ENCODE measurements around the gene POLR3B. TPM values are rescaled to one million over a fixed set of nuclear protein-coding genes. Genes with fewer than 3 reads are reported as not detected.

POLR3B gene
- polyA plus RNA-seq, 2 donors = 3.1 to 6.6 TPM

DNA sequence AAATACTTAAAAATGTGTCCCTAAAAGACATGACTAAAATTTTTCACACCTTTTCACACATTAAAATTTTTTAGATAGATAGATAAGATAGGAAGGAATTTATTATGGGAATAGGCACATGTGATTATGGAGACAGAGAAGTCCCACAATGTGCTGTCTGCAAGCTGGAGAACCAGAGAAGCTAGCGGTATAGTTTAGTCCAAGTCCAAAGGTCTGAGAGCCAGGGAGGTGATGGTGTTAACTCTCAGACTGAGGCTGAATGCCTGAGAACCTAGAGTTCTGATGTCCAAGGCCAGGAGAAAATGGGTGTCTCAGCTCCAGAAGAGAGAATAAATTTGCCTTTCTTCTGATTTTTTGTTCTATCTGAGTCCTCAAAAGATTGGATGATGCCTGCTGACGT is 65.7 kb downstream of the POLR3B start:
- WGBS, 2 donors = 84 to 87% methylated on average over 2 of the region's 2 CpGs
- Histone ChIP-seq H3K27me3 (ENCODE audit: control insufficient read depth in 1 of 2, insufficient read depth in 2 of 2, low read length in 2 of 2) (no peaks in the 10 kb centered on the region), H3K4me1 (ENCODE audit: control insufficient read depth in 2 of 2, insufficient read depth in 2 of 2, low read length in 1 of 2) (no peaks in the 10 kb centered on the region), H3K9me3 (ENCODE audit: control insufficient read depth in 2 of 2, insufficient read depth in 1 of 2, low read depth in 1 of 2, low read length in 1 of 2) (no peaks in the 10 kb centered on the region), H3K27ac (ENCODE audit: low read depth in 2 of 2, low read length in 1 of 2) (no peak overlapping the region), H3K4me3 (ENCODE audit: low read depth in 1 of 2, low read length in 2 of 2) (no peak overlapping the region), H3K36me3 (ENCODE audit: control insufficient read depth in 2 of 2, insufficient read depth in 2 of 2, low read length in 1 of 2) (no peaks in the 10 kb centered on the region)

DNA sequence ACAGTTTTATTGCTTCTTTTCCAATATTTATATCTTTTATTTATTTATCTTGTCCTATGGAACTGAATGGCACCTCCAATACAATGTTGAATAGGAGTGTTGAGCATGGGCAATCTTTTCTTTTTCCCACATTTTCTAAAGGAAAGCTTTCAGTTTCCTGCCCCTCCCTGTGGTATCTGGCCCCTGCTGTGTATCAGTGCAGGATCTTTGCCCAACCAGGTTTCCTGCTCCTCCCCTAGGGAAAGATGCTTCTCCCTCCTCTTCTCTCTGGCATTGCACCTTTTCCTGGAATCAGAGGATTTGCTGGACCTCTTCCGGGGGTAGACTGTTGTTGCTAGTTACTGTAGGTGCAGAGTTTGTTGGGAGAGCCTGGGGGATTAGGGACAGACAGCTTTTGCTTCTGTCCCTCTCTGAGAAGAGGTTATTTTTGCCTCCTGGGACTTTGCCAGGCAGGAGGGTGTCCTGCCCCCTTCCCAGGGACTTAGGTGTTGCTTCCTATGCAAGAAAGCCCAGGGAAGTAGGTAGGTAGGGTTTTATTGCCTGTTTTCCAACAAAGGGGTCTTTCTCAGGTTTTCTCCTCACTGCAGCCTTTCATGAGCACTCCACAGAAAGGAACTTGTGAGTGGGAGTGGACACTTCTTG is 67.6 kb downstream of the POLR3B start:
- no peaks in the 10 kb centered on the region for H3K4me1 ChIP-seq (ENCODE audit: control insufficient read depth in 2 of 2, insufficient read depth in 2 of 2, low read length in 1 of 2)
- H3K27ac ChIP-seq (ENCODE audit: low read depth in 2 of 2, low read length in 1 of 2) = no peak overlapping the region
- WGBS, 2 donors = 85 to 93% methylated on average over 1 of the region's 1 CpG
- no peaks in the 10 kb centered on the region for H3K9me3 ChIP-seq (ENCODE audit: control insufficient read depth in 2 of 2, insufficient read depth in 1 of 2, low read depth in 1 of 2, low read length in 1 of 2)
- H3K4me3 ChIP-seq (ENCODE audit: low read depth in 1 of 2, low read length in 2 of 2) = no peak overlapping the region
- peaks cover 0 to under 1% of the 10 kb centered on the region in 2 donors for H3K36me3 ChIP-seq (ENCODE audit: control insufficient read depth in 2 of 2, insufficient read depth in 2 of 2, low read length in 1 of 2)
- no peaks in the 10 kb centered on the region for H3K27me3 ChIP-seq (ENCODE audit: control insufficient read depth in 1 of 2, insufficient read depth in 2 of 2, low read length in 2 of 2)

DNA sequence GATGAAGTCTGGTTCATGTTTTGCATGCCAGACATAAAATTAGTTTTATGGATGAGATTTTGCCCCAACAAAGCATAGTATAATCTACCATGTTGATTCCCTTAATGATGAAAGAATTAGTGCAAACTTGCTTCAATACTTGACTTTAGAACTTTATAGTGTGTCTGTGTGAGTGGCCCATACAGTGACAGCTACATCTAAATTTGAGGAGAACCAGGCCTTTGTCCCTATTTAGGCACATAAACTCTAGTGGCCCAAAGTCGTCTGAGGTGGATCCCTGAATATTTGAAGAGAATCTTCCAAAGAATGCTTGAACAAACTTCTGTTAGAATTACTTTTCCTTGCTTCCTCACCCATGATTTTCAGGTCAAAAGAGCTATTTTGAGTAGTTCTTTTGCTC is 70.4 kb downstream of the POLR3B start:
- H3K4me3 ChIP-seq (ENCODE audit: low read depth in 1 of 2, low read length in 2 of 2) = no peak overlapping the region
- no peaks in the 10 kb centered on the region for H3K27me3 ChIP-seq (ENCODE audit: control insufficient read depth in 1 of 2, insufficient read depth in 2 of 2, low read length in 2 of 2)
- no peaks in the 10 kb centered on the region for H3K9me3 ChIP-seq (ENCODE audit: control insufficient read depth in 2 of 2, insufficient read depth in 1 of 2, low read depth in 1 of 2, low read length in 1 of 2)
- 80 to 91% methylated on average over 1 of the region's 1 CpG for WGBS, 2 donors
- no peaks in the 10 kb centered on the region for H3K4me1 ChIP-seq (ENCODE audit: control insufficient read depth in 2 of 2, insufficient read depth in 2 of 2, low read length in 1 of 2)
- no peak overlapping the region for H3K27ac ChIP-seq (ENCODE audit: low read depth in 2 of 2, low read length in 1 of 2)
- H3K36me3 ChIP-seq (ENCODE audit: control insufficient read depth in 2 of 2, insufficient read depth in 2 of 2, low read length in 1 of 2) = peaks cover 0 to 2% of the 10 kb centered on the region in 2 donors

DNA sequence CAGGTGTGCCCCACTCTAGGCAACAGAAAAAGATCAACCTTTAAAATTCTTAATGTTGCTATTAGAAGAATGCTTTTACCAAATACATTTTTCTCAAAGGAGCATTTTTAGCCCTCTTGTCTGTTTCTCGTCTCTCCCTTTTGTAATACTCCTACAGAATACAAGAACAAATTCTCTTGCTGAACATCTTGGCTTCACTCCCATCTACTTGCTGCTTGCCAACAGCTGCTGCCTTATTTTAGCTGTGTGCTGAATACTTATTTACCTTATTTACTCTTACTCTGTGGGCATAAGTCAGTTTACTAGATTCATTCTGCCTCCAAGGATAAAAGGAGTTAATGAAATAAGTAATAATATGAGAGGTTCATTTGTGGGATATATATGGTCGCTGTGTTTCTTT is 70.8 kb downstream of the POLR3B start:
- Histone ChIP-seq H3K36me3 (ENCODE audit: control insufficient read depth in 2 of 2, insufficient read depth in 2 of 2, low read length in 1 of 2) (peaks cover 2 to 4% of the 10 kb centered on the region in 2 donors), H3K4me1 (ENCODE audit: control insufficient read depth in 2 of 2, insufficient read depth in 2 of 2, low read length in 1 of 2) (no peaks in the 10 kb centered on the region), H3K27me3 (ENCODE audit: control insufficient read depth in 1 of 2, insufficient read depth in 2 of 2, low read length in 2 of 2) (no peaks in the 10 kb centered on the region), H3K9me3 (ENCODE audit: control insufficient read depth in 2 of 2, insufficient read depth in 1 of 2, low read depth in 1 of 2, low read length in 1 of 2) (no peaks in the 10 kb centered on the region), H3K27ac (ENCODE audit: low read depth in 2 of 2, low read length in 1 of 2) (no peak overlapping the region), H3K4me3 (ENCODE audit: low read depth in 1 of 2, low read length in 2 of 2) (no peak overlapping the region)
- 60 to 65% methylated on average over 2 of the region's 2 CpGs for WGBS, 2 donors

DNA sequence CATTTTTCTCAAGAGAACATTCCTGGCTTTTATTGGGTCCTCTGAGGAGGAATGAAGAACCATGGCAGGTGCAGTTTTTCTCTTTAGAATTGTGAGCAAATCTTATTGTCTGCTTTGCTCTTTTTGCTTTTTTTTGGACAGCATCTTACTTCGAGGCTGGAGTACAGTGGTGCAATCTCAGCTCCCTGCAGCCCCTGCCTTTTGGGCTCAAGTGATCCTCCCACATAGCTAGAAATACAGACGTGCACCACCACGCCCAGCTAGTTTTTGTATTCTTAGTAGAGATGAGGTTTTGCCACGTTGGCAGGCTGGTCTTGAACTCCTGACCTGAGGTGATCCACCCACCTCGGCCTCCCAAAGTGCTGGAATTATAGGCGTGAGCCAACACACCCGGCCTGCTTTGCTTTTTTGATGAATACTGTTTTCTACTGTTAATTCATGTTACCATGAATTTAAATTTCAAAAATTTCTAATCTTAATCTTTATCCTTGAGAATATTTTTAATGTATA is 71.5 kb downstream of the POLR3B start:
- Histone ChIP-seq H3K4me3 (ENCODE audit: low read depth in 1 of 2, low read length in 2 of 2) (no peak overlapping the region), H3K36me3 (ENCODE audit: control insufficient read depth in 2 of 2, insufficient read depth in 2 of 2, low read length in 1 of 2) (peaks cover 2 to 4% of the 10 kb centered on the region in 2 donors), H3K27me3 (ENCODE audit: control insufficient read depth in 1 of 2, insufficient read depth in 2 of 2, low read length in 2 of 2) (no peaks in the 10 kb centered on the region), H3K4me1 (ENCODE audit: control insufficient read depth in 2 of 2, insufficient read depth in 2 of 2, low read length in 1 of 2) (no peaks in the 10 kb centered on the region), H3K27ac (ENCODE audit: low read depth in 2 of 2, low read length in 1 of 2) (no peak overlapping the region), H3K9me3 (ENCODE audit: control insufficient read depth in 2 of 2, insufficient read depth in 1 of 2, low read depth in 1 of 2, low read length in 1 of 2) (no peaks in the 10 kb centered on the region)
- WGBS, 2 donors = 68 to 77% methylated on average over 7 of the region's 7 CpGs

DNA sequence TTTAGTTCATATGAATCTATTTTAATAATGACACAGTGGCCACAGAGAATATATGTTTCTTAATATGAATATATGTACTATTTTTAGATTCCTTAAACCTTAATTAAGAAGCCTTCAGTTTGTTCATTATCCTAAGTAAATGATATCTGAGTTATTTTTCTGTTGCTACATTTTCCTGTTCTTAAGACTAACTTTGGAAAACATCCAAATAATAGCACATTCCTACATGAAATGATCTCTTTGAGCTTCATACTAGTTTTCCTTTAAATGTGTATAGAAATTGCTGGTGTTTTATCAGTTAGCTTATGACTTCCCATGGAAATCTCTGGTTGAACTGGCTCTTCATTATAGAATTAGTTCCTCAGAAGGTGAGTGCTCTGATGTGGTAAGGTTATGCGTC is 72.1 kb downstream of the POLR3B start:
- 95 to 98% methylated on average over 1 of the region's 1 CpG for WGBS, 2 donors
- peaks cover 4 to 6% of the 10 kb centered on the region in 2 donors for H3K36me3 ChIP-seq (ENCODE audit: control insufficient read depth in 2 of 2, insufficient read depth in 2 of 2, low read length in 1 of 2)
- H3K27me3 ChIP-seq (ENCODE audit: control insufficient read depth in 1 of 2, insufficient read depth in 2 of 2, low read length in 2 of 2) = no peaks in the 10 kb centered on the region
- H3K9me3 ChIP-seq (ENCODE audit: control insufficient read depth in 2 of 2, insufficient read depth in 1 of 2, low read depth in 1 of 2, low read length in 1 of 2) = no peaks in the 10 kb centered on the region
- no peaks in the 10 kb centered on the region for H3K4me1 ChIP-seq (ENCODE audit: control insufficient read depth in 2 of 2, insufficient read depth in 2 of 2, low read length in 1 of 2)
- H3K27ac ChIP-seq (ENCODE audit: low read depth in 2 of 2, low read length in 1 of 2) = no peak overlapping the region
- no peak overlapping the region for H3K4me3 ChIP-seq (ENCODE audit: low read depth in 1 of 2, low read length in 2 of 2)

DNA sequence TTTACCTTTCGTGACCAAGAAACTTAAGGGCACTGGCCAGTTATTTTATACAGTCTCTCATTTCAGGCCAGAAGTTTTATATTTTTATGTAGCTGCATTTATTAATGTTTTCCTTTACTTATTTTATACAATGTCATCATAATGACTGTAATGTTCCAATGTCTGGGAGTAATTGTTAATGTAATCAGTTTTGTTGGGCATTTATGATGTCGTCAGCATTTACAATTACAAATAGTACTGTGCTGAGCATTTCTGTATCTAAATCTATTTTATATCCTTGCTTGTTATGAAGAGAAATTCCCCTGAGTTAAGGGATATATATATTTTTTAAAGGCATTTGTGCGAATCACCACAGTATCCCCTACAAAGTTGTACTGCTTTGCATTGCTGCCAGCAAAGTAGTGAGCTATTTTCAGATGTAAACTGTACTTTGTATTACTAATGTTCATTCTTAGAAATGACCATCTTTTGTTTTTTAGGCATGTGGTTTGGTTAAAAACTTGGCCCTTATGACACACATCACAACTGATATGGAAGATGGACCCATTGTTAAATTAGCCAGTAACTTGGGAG is 74.4 kb downstream of the POLR3B start:
- Histone ChIP-seq H3K4me1 (ENCODE audit: control insufficient read depth in 2 of 2, insufficient read depth in 2 of 2, low read length in 1 of 2) (no peaks in the 10 kb centered on the region), H3K36me3 (ENCODE audit: control insufficient read depth in 2 of 2, insufficient read depth in 2 of 2, low read length in 1 of 2) (peaks cover 6 to 10% of the 10 kb centered on the region in 2 donors)
- 92% methylated on average over 3 of the region's 3 CpGs for WGBS, 2 donors

DNA sequence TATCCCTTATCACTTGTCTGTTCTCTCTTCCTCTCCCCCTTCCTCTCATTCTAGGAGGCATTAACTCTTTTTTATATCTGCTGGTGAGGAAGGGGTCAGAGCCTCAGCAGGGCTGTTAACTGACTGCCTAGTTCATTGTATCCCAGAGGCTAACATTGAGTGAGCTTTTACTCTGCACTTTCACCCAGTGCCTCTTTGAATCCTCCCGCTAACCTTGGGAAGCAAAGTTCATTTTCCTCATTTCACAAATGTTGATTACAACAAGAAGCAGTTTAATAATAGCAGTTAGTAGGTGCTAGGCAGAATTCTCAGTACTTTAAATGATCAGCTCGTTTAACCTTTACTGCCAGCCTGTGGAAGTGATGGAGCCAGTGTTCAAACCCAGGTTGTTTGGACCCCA is 75.5 kb downstream of the POLR3B start:
- H3K36me3 ChIP-seq (ENCODE audit: control insufficient read depth in 2 of 2, insufficient read depth in 2 of 2, low read length in 1 of 2) = peaks cover 6 to 10% of the 10 kb centered on the region in 2 donors

More for the DNA sequence above, 74.4 kb downstream of the POLR3B start:
- H3K27ac ChIP-seq (ENCODE audit: low read depth in 2 of 2, low read length in 1 of 2) = no peak overlapping the region
- H3K27me3 ChIP-seq (ENCODE audit: control insufficient read depth in 1 of 2, insufficient read depth in 2 of 2, low read length in 2 of 2) = no peaks in the 10 kb centered on the region
- H3K4me3 ChIP-seq (ENCODE audit: low read depth in 1 of 2, low read length in 2 of 2) = no peak overlapping the region
- no peaks in the 10 kb centered on the region for H3K9me3 ChIP-seq (ENCODE audit: control insufficient read depth in 2 of 2, insufficient read depth in 1 of 2, low read depth in 1 of 2, low read length in 1 of 2)

DNA sequence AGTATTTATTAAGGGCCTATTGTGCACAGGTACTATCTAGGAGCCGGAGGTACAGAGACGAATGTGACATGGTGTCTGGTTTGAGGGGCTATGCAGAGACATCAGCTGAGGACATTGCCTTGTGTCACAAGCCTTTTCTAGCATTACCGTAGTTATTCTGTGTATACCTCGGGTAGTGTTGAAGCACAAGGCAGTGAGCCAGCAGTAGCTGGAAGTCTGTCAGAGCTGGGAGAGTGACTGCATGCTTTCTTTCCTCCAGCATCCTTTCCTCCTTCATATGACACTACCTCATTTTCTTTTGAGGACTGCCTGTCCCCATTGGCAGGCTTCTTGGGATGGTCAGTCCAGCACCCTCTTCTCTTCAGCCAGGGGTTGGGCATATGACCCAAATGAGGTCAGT is 77.0 kb downstream of the POLR3B start:
- Histone ChIP-seq H3K9me3 (ENCODE audit: control insufficient read depth in 2 of 2, insufficient read depth in 1 of 2, low read depth in 1 of 2, low read length in 1 of 2) (no peaks in the 10 kb centered on the region), H3K4me1 (ENCODE audit: control insufficient read depth in 2 of 2, insufficient read depth in 2 of 2, low read length in 1 of 2) (no peaks in the 10 kb centered on the region), H3K27me3 (ENCODE audit: control insufficient read depth in 1 of 2, insufficient read depth in 2 of 2, low read length in 2 of 2) (no peaks in the 10 kb centered on the region), H3K27ac (ENCODE audit: low read depth in 2 of 2, low read length in 1 of 2) (no peak overlapping the region), H3K4me3 (ENCODE audit: low read depth in 1 of 2, low read length in 2 of 2) (no peak overlapping the region), H3K36me3 (ENCODE audit: control insufficient read depth in 2 of 2, insufficient read depth in 2 of 2, low read length in 1 of 2) (peaks cover 6 to 10% of the 10 kb centered on the region in 2 donors)
- WGBS, 2 donors = 96% methylated on average over 4 of the region's 4 CpGs

More for the DNA sequence above, 75.5 kb downstream of the POLR3B start:
- no peaks in the 10 kb centered on the region for H3K27me3 ChIP-seq (ENCODE audit: control insufficient read depth in 1 of 2, insufficient read depth in 2 of 2, low read length in 2 of 2)
- WGBS, 2 donors = 81 to 93% methylated on average over 2 of the region's 2 CpGs
- no peak overlapping the region for H3K4me3 ChIP-seq (ENCODE audit: low read depth in 1 of 2, low read length in 2 of 2)
- no peaks in the 10 kb centered on the region for H3K4me1 ChIP-seq (ENCODE audit: control insufficient read depth in 2 of 2, insufficient read depth in 2 of 2, low read length in 1 of 2)
- H3K27ac ChIP-seq (ENCODE audit: low read depth in 2 of 2, low read length in 1 of 2) = no peak overlapping the region
- no peaks in the 10 kb centered on the region for H3K9me3 ChIP-seq (ENCODE audit: control insufficient read depth in 2 of 2, insufficient read depth in 1 of 2, low read depth in 1 of 2, low read length in 1 of 2)

DNA sequence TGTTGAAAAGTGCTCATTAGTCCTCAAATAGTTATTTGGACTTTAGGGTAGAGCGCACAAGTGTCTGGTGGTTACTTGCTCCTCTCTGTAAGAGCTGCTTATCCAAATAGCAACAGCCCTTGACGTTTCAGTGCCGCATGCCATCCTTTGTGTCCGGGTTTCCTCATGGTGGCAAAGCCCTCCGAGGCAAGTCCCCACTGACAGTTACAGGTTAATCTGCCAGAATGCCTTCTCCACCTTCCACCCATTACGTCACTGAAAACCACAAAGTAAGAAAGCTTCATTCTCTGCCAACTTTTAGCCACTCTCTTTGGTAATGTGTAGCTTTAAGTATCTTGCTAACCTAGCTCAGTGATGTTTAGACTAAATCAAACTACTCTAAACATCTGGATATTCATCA is 78.6 kb downstream of the POLR3B start:
- WGBS, 2 donors = 84 to 86% methylated on average over 6 of the region's 6 CpGs
- peaks cover 9 to 11% of the 10 kb centered on the region in 2 donors for H3K36me3 ChIP-seq (ENCODE audit: control insufficient read depth in 2 of 2, insufficient read depth in 2 of 2, low read length in 1 of 2)

More for the DNA sequence above, 78.6 kb downstream of the POLR3B start:
- H3K4me3 ChIP-seq (ENCODE audit: low read depth in 1 of 2, low read length in 2 of 2) = no peak overlapping the region
- no peaks in the 10 kb centered on the region for H3K4me1 ChIP-seq (ENCODE audit: control insufficient read depth in 2 of 2, insufficient read depth in 2 of 2, low read length in 1 of 2)
- H3K27me3 ChIP-seq (ENCODE audit: control insufficient read depth in 1 of 2, insufficient read depth in 2 of 2, low read length in 2 of 2) = no peaks in the 10 kb centered on the region
- no peak overlapping the region for H3K27ac ChIP-seq (ENCODE audit: low read depth in 2 of 2, low read length in 1 of 2)
- H3K9me3 ChIP-seq (ENCODE audit: control insufficient read depth in 2 of 2, insufficient read depth in 1 of 2, low read depth in 1 of 2, low read length in 1 of 2) = no peaks in the 10 kb centered on the region

All from esophagus (tissue), 2 donors.